Hepatocyte (in vitro differentiated cells): ENCODE results near the gene RAB11FIP4. TPM values are rescaled to one million over a fixed set of nuclear protein-coding genes. Genes with fewer than 3 reads are reported as not detected.
"Not testable (repeated sequence)": the region's sequence is repeated elsewhere in the genome, so short reads cannot be mapped to it uniquely, and the experiment has no call there.

Source experiments
- DNase-seq: peaks from one replicate; pipeline ENCODE4 v3.0.0-alpha.2; 2016; ENCODE audit warnings: low spot score
- H2AFZ ChIP-seq: fragments of 200-600 bp; sonication (generic); 2 replicates; pipeline ENCODE4 v1.6.0; 2016; ENCODE audit warnings: antibody characterized with exemption, mild to moderate bottlenecking
- H3K27ac ChIP-seq: fragments of 200-600 bp; sonication (generic); 2 replicates; pipeline ENCODE4 v1.5.1; 2016; ENCODE audit warnings: mild to moderate bottlenecking
- H3K27me3 ChIP-seq: fragments of 200-600 bp; sonication (generic); 2 replicates; pipeline ENCODE4 v1.6.1; 2016
- H3K36me3 ChIP-seq: fragments of 200-600 bp; sonication (generic); replicated peaks from 2 replicates; pipeline ENCODE4 v1.5.1; 2016; ENCODE audit warnings: low read depth; ENCODE audit not compliant: insufficient read depth
- H3K4me1 ChIP-seq: fragments of 200-600 bp; sonication (generic); 2 replicates; pipeline ENCODE4 v1.5.1; 2016; ENCODE audit warnings: mild to moderate bottlenecking, moderate library complexity; ENCODE audit not compliant: insufficient read depth
- H3K4me2 ChIP-seq: fragments of 200-600 bp; sonication (generic); 2 replicates; pipeline ENCODE4 v1.6.0; 2016
- H3K4me3 ChIP-seq: fragments of 200-600 bp; sonication (generic); 2 replicates; pipeline ENCODE4 v1.5.1; 2016; ENCODE audit warnings: mild to moderate bottlenecking
- H3K79me2 ChIP-seq: fragments of 200-600 bp; sonication (generic); 2 replicates; pipeline ENCODE4 v1.6.0; 2017; ENCODE audit warnings: mild to moderate bottlenecking
- H3K9me2 ChIP-seq: fragments of 200-600 bp; sonication (generic); replicated peaks from 2 replicates; pipeline ENCODE4 v1.6.0; 2017; ENCODE audit warnings: mild to moderate bottlenecking; ENCODE audit not compliant: insufficient read depth
- H3K9me3 ChIP-seq: fragments of 200-600 bp; sonication (generic); 2 replicates; pipeline ENCODE4 v1.5.1; 2016; ENCODE audit warnings: low read depth, mild to moderate bottlenecking
- H4K20me1 ChIP-seq: fragments of 200-600 bp; sonication (generic); 2 replicates; pipeline ENCODE4 v1.6.0; 2016; ENCODE audit warnings: mild to moderate bottlenecking; ENCODE audit not compliant: insufficient read depth, poor library complexity, severe bottlenecking
- CTCF ChIP-seq: fragments of 200-600 bp; sonication (generic); IDR thresholded peaks from 2 replicates; pipeline ENCODE4 v1.5.1; 2016; ENCODE audit warnings: antibody characterized with exemption, mild to moderate bottlenecking; ENCODE audit not compliant: poor library complexity
- EZH2 ChIP-seq: fragments of 200-600 bp; sonication (generic); IDR thresholded peaks from 2 replicates; pipeline ENCODE4 v1.6.1; 2016; ENCODE audit warnings: antibody characterized with exemption, mild to moderate bottlenecking, borderline replicate concordance
- EZH2phosphoT487 ChIP-seq: fragments of 200-600 bp; sonication (generic); IDR thresholded peaks from one replicate; pipeline ENCODE4 v1.6.1; 2018; ENCODE audit warnings: antibody characterized with exemption, mild to moderate bottlenecking, low read depth, moderate library complexity; ENCODE audit not compliant: unreplicated experiment, severe bottlenecking
- WGBS: methylation state at CpG from one replicate; pipeline ENCODE4 v1.1.6; 2016; ENCODE audit warnings: low lambda C conversion rate; ENCODE audit errors: missing lambda C conversion rate; 5-methylcytosine and 5-hydroxymethylcytosine counted together
- polyA plus RNA-seq: library from polyadenylated mRNA; unstranded; fragments of >200 nt; fragmentation: Nextera tagmentation; extraction: Ambion mirVana; gene quantifications from 2 replicates; pipeline ENCODE4 v1.2.1, GENCODE V29; 2016
- total RNA-seq: library from RNA; depleted of rRNA; stranded (reverse); fragments of >200 nt; gene quantifications from 2 replicates; pipeline ENCODE4 v1.2.3, GENCODE V29; 2014

The RAB11FIP4 gene
- total and polyA plus RNA-seq, 2 experiments from 2014 or later: 25.8 to 35.6 TPM

- Histone ChIP-seq H3K9me2 (no peaks in the 10 kb centered on the region), H3K4me2 (no peak overlapping the region), H3K4me1 (no peaks in the 10 kb centered on the region), H3K9me3 (no peaks in the 10 kb centered on the region), H2AFZ (no peak overlapping the region), H3K27me3 (no peaks in the 10 kb centered on the region), H3K27ac (no peak overlapping the region), H3K4me3 (no peak overlapping the region), H3K36me3 (no peaks in the 10 kb centered on the region), H4K20me1 (no peaks in the 10 kb centered on the region), H3K79me2 (no peaks in the 10 kb centered on the region)
- no peak for TF ChIP-seq EZH2
- no peak for DNase-seq
These were observed 10.3 kb upstream of the RAB11FIP4 start for GRCh38 chr17:31381165-31381668.

GRCh38 chr17:31382668-31383275, 8.7 kb upstream of the RAB11FIP4 start:
- 95% methylated on average over 11 of the region's 11 CpGs for WGBS
- not testable (repeated sequence) for H3K4me2 ChIP-seq, H3K4me3 ChIP-seq, H3K4me1 ChIP-seq, H3K9me3 ChIP-seq, DNase-seq, H3K79me2 ChIP-seq, H3K36me3 ChIP-seq, H3K9me2 ChIP-seq, H3K27me3 ChIP-seq, H4K20me1 ChIP-seq, H2AFZ ChIP-seq, H3K27ac ChIP-seq

GRCh38 chr17:31383488-31383887, 8.0 kb upstream of the RAB11FIP4 start:
- not testable (repeated sequence) for H3K27me3 ChIP-seq, H3K27ac ChIP-seq, H2AFZ ChIP-seq, H4K20me1 ChIP-seq, H3K4me1 ChIP-seq, H3K4me2 ChIP-seq, H3K9me3 ChIP-seq, DNase-seq, H3K79me2 ChIP-seq, H3K9me2 ChIP-seq, H3K36me3 ChIP-seq, H3K4me3 ChIP-seq
- WGBS: 95% methylated on average over 6 of the region's 6 CpGs

GRCh38 chr17:31385428-31386285, 5.8 kb upstream of the RAB11FIP4 start:
- Histone ChIP-seq H3K9me3 (no peaks in the 10 kb centered on the region), H3K4me1 (no peaks in the 10 kb centered on the region), H3K79me2 (no peaks in the 10 kb centered on the region), H3K4me3 (no peak overlapping the region), H3K27ac (no peak overlapping the region), H3K9me2 (no peaks in the 10 kb centered on the region), H3K4me2 (no peak overlapping the region), H2AFZ (no peak overlapping the region), H4K20me1 (no peaks in the 10 kb centered on the region), H3K36me3 (no peaks in the 10 kb centered on the region), H3K27me3 (peaks cover 19% of the 10 kb centered on the region)
- TF ChIP-seq EZH2phosphoT487: no peak
- TF ChIP-seq EZH2: no peak
- no peak for TF ChIP-seq CTCF
- no peak for DNase-seq
- 90% methylated on average over 7 of the region's 7 CpGs for WGBS

GRCh38 chr17:31386542-31387075, 4.9 kb upstream of the RAB11FIP4 start:
- Histone ChIP-seq H2AFZ (no peak overlapping the region), H3K27me3 (peaks cover 24% of the 10 kb centered on the region), H3K27ac (no peak overlapping the region), H3K4me3 (no peak overlapping the region), H3K9me2 (no peaks in the 10 kb centered on the region), H3K4me1 (no peaks in the 10 kb centered on the region), H3K9me3 (no peaks in the 10 kb centered on the region), H3K36me3 (no peaks in the 10 kb centered on the region), H3K79me2 (no peaks in the 10 kb centered on the region), H3K4me2 (no peak overlapping the region), H4K20me1 (no peaks in the 10 kb centered on the region)
- TF ChIP-seq EZH2phosphoT487: no peak
- no peak for TF ChIP-seq CTCF
- TF ChIP-seq EZH2: no peak
- 93% methylated on average over 3 of the region's 3 CpGs for WGBS
- DNase-seq: no peak
